Suprapubic skin (tissue), 4 donors: ENCODE measurements around the gene KIAA0513.

ENCODE experiments used
- EP300 ChIP-seq: sonication (generic); formaldehyde crosslinking; IDR thresholded peaks from one replicate; pipeline ENCODE4 v1.6.1; 2017; ENCODE audit warnings: antibody characterized with exemption
- POLR2A ChIP-seq, 2 donors: fragments of 450-650 bp; IDR thresholded peaks; one replicate each; pipeline ENCODE4 v1.6.1; 2017; ENCODE audit warnings: antibody characterized with exemption in 2 of 2, mild to moderate bottlenecking in 2 of 2, moderate library complexity in 2 of 2
- POLR2AphosphoS5 ChIP-seq, 3 donors: sonication (generic); formaldehyde crosslinking; IDR thresholded peaks; one replicate each; pipeline ENCODE4 v1.6.1; 2017; ENCODE audit warnings: antibody characterized with exemption in 3 of 3
- TF ChIP-seq, protein P1 (sequence below), 2 donors: fragments of 200-600 bp in 1 of 2; fragments of 450-650 bp in 1 of 2; sonication (generic) in 1 of 2; IDR thresholded peaks; one replicate each; pipeline ENCODE4 v1.5.1; 2016 to 2019; ENCODE audit warnings: antibody characterized with exemption in 2 of 2, mild to moderate bottlenecking in 1 of 2, moderate library complexity in 1 of 2

DNA sequence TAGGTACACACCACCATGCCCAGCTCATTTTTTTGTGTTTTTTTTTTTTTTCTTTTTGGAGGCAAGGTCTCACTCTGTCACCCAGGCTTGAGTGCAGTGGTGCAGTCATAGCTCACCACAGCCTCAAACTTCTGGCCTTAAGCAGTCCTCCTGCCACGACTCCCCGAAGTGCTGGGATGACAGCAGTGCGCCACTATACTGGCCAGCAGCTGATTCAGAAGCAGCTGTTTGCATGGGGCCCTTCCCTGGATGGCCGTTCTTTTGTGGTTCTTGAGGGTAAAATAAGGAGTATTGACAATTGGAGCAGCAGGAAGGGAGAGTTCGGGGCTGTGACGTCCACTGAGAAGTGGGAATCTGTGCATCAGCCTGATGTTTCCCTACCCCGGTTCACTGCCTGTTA, 41.6 kb downstream of the KIAA0513 start:
- TF ChIP-seq, protein P1, sequence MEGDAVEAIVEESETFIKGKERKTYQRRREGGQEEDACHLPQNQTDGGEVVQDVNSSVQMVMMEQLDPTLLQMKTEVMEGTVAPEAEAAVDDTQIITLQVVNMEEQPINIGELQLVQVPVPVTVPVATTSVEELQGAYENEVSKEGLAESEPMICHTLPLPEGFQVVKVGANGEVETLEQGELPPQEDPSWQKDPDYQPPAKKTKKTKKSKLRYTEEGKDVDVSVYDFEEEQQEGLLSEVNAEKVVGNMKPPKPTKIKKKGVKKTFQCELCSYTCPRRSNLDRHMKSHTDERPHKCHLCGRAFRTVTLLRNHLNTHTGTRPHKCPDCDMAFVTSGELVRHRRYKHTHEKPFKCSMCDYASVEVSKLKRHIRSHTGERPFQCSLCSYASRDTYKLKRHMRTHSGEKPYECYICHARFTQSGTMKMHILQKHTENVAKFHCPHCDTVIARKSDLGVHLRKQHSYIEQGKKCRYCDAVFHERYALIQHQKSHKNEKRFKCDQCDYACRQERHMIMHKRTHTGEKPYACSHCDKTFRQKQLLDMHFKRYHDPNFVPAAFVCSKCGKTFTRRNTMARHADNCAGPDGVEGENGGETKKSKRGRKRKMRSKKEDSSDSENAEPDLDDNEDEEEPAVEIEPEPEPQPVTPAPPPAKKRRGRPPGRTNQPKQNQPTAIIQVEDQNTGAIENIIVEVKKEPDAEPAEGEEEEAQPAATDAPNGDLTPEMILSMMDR (IDR thresholded peaks at IDR 0.05) = no peak
- TF ChIP-seq POLR2A (IDR thresholded peaks at IDR 0.05) (no peak), POLR2AphosphoS5 (IDR thresholded peaks at IDR 0.05) (no peak), EP300 (no peak)
